ENCODE data around the gene MCTP1. TPM values are rescaled to one million over a fixed set of nuclear protein-coding genes. Genes with fewer than 3 reads are reported as not detected.

MCTP1 gene
- total RNA-seq, 1 experiment from 2014 or later: 2.5 TPM

DNA sequence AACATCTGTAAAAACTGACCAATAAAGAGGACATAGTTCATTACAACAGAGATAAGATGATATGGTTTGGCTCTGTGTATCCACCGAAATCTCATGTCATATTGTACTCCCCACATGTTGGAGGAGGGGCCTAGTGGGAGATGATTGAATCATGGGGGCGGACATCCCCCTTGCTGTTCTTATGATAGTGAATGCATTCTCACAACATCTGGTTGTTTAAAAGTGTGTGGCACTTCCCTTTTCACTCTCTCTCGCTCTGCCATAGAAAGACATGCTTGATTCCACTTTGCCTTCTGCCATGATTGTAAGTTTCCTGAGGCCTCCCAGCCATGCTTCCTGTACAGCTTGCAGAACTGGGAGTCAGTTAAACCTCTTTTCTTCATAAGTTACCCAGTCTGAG is 373.6 kb downstream of the MCTP1 start:
- Histone ChIP-seq H3K23me2 (ENCODE audit: insufficient read length, low read depth, low read length, poor library complexity, severe bottlenecking) (no peaks in the 10 kb centered on the region), H3K79me1 (ENCODE audit: insufficient read depth, low read depth, low read length, poor library complexity, severe bottlenecking) (no peaks in the 10 kb centered on the region), H3K9me3 (ENCODE audit: control insufficient read depth, low read depth, low read length) (no peaks in the 10 kb centered on the region), H2AK5ac (ENCODE audit: insufficient read length, low read length) (no peak overlapping the region), H3K4me2 (ENCODE audit: insufficient read depth, insufficient read length, low read length) (no peak overlapping the region), H4K20me1 (ENCODE audit: control insufficient read depth, insufficient read depth, insufficient read length) (no peaks in the 10 kb centered on the region), H3T11ph (ENCODE audit: low read length) (no peak overlapping the region), H3K18ac (ENCODE audit: insufficient read length, low read depth, low read length) (no peak overlapping the region), H3K27ac (ENCODE audit: insufficient read length, low read depth, low read length) (no peak overlapping the region), H3K23ac (ENCODE audit: insufficient read length, low read depth, low read length) (no peak overlapping the region), H2BK5ac (ENCODE audit: insufficient read length, low read length) (no peak overlapping the region), H3K9ac (ENCODE audit: extremely low read depth, insufficient read length, low read length) (no peak overlapping the region), H2BK12ac (ENCODE audit: insufficient read length, low read depth, low read length) (no peak overlapping the region), H2BK15ac (ENCODE audit: low read depth, low read length) (no peak overlapping the region), H2BK20ac (ENCODE audit: low read depth, low read length, poor library complexity, severe bottlenecking) (no peak overlapping the region), H3K4me1 (ENCODE audit: insufficient read depth, low read length) (no peaks in the 10 kb centered on the region), H2BK120ac (ENCODE audit: low read depth, low read length, poor library complexity, severe bottlenecking) (no peak overlapping the region), H3K56ac (ENCODE audit: insufficient read length, low read depth, low read length) (no peak overlapping the region), H4K8ac (replicated peaks; ENCODE audit: insufficient read length, low read depth, low read length) (no peak overlapping the region), H4K5ac (ENCODE audit: insufficient read length, low read depth, low read length) (no peak overlapping the region), H3K79me2 (ENCODE audit: insufficient read depth, low read length) (no peaks in the 10 kb centered on the region), H2AFZ (ENCODE audit: low read length) (no peak overlapping the region), H3K27me3 (ENCODE audit: insufficient read depth, low read length) (no peaks in the 10 kb centered on the region), H3K14ac (ENCODE audit: insufficient read depth, low read length) (no peak overlapping the region), H4K91ac (ENCODE audit: insufficient read length, low read depth, low read length) (no peak overlapping the region), H3K4ac (ENCODE audit: low read depth, low read length) (no peak overlapping the region)
- Mint-ChIP-seq H3K36me3 (ENCODE audit: insufficient read depth in 1 of 3, low read depth in 3 of 3) (no peaks in the 10 kb centered on the region), H3K4me3 (no peak overlapping the region), H3K9me3 (no peaks in the 10 kb centered on the region), H3K4me1 (no peaks in the 10 kb centered on the region), H3K27ac (no peak overlapping the region), H3K27me3 (ENCODE audit: low read depth) (no peaks in the 10 kb centered on the region)
- DNase-seq: no peak
- TF ChIP-seq, protein P1, sequence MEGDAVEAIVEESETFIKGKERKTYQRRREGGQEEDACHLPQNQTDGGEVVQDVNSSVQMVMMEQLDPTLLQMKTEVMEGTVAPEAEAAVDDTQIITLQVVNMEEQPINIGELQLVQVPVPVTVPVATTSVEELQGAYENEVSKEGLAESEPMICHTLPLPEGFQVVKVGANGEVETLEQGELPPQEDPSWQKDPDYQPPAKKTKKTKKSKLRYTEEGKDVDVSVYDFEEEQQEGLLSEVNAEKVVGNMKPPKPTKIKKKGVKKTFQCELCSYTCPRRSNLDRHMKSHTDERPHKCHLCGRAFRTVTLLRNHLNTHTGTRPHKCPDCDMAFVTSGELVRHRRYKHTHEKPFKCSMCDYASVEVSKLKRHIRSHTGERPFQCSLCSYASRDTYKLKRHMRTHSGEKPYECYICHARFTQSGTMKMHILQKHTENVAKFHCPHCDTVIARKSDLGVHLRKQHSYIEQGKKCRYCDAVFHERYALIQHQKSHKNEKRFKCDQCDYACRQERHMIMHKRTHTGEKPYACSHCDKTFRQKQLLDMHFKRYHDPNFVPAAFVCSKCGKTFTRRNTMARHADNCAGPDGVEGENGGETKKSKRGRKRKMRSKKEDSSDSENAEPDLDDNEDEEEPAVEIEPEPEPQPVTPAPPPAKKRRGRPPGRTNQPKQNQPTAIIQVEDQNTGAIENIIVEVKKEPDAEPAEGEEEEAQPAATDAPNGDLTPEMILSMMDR (conservative IDR thresholded peaks at IDR 0.05): no peak
- no CpG with 5 or more reads among the region's 3 CpGs for WGBS (ENCODE audit: extremely low coverage, insufficient read length, low lambda C conversion rate)

Measured in H9 (cell line).